ENCODE data around the gene RBBP4.

DNA sequence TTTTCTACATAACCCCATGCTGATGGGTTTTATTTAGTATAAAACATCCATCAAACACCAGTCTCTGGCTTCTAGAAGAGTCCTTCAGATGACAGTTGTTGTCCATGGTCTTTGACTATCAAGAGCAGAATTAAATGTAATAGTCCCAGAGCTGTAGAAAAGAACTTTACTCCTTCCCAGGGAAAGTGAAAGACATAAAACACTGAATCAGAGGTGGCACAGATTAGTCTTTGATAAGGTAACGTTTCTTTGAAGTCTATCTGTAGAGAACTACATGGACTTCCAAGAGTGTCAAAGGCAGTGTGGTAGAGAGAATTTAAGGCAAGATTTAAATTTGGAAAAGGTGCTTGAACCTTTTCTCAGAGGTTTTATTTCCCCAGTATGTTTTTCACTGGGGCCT lies 29.6 kb downstream of the RBBP4 start:
- TF ChIP-seq, protein P1, sequence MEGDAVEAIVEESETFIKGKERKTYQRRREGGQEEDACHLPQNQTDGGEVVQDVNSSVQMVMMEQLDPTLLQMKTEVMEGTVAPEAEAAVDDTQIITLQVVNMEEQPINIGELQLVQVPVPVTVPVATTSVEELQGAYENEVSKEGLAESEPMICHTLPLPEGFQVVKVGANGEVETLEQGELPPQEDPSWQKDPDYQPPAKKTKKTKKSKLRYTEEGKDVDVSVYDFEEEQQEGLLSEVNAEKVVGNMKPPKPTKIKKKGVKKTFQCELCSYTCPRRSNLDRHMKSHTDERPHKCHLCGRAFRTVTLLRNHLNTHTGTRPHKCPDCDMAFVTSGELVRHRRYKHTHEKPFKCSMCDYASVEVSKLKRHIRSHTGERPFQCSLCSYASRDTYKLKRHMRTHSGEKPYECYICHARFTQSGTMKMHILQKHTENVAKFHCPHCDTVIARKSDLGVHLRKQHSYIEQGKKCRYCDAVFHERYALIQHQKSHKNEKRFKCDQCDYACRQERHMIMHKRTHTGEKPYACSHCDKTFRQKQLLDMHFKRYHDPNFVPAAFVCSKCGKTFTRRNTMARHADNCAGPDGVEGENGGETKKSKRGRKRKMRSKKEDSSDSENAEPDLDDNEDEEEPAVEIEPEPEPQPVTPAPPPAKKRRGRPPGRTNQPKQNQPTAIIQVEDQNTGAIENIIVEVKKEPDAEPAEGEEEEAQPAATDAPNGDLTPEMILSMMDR (IDR thresholded peaks at IDR 0.05) = no peak
- TF ChIP-seq POLR2A (IDR thresholded peaks at IDR 0.05) (no peak), POLR2AphosphoS5 (IDR thresholded peaks at IDR 0.05) (no peak)
